ENCODE results near the gene ANKRD34A. TPM values are rescaled to one million over a fixed set of nuclear protein-coding genes. Genes with fewer than 3 reads are reported as not detected.

Gene ANKRD34A
- total and polyA plus RNA-seq, 2 of the 8 experiments (the other 6 are each of a cell fraction or from before 2014, with no cell fraction given) = 0.15 to 0.20 TPM

GRCh38 chr1:145960468-145961108, 3.8 kb downstream of the ANKRD34A start (continued):
- peak; percentile 60 for TF ChIP-seq SAP30 (IDR thresholded peaks at IDR 0.05; ENCODE audit: insufficient read depth, insufficient replicate concordance, low read length)
- peak; percentile 46; the same call in 1 of the 2 replicates for TF ChIP-seq TAF1 (IDR thresholded peaks at IDR 0.05; ENCODE audit: low read depth, low read length)
- peak in 1 of 2 experiments; percentile 51; a peak in 1 of 4 replicates for TF ChIP-seq SIN3A (conservative IDR thresholded peaks at IDR 0.05 in 1 of 2, IDR thresholded peaks at IDR 0.05 in 1 of 2; ENCODE audit: low read depth in 1 of 2, low read length in 2 of 2)
- TF ChIP-seq TCF12 (IDR thresholded peaks at IDR 0.05; ENCODE audit: low read depth, low read length) = no peak
- peak; percentile 34; the same call in 1 of the 2 replicates for TF ChIP-seq PHF8 (conservative IDR thresholded peaks at IDR 0.05; ENCODE audit: low read depth, low read length)
- TF ChIP-seq KDM5A (IDR thresholded peaks at IDR 0.05; ENCODE audit: low read length) = no peak
- no peak for TF ChIP-seq MAFK (IDR thresholded peaks at IDR 0.05; ENCODE audit: low read depth, low read length)
- 0 out of 2 replicates have a peak, but pooled peaks have one; percentile 17 for TF ChIP-seq MAX (IDR thresholded peaks at IDR 0.05)
- TF ChIP-seq KDM4A (IDR thresholded peaks at IDR 0.05; ENCODE audit: low read depth, low read length, severe bottlenecking) = peak; percentile 97
- TF ChIP-seq SIX5 (IDR thresholded peaks at IDR 0.05; ENCODE audit: low read depth, low read length) = no peak
- TF ChIP-seq TEAD4 (IDR thresholded peaks at IDR 0.05; ENCODE audit: low read depth, low read length) = no peak
- TF ChIP-seq POLR2AphosphoS5 (IDR thresholded peaks at IDR 0.05; ENCODE audit: low read depth, low read length) = 0 out of 2 replicates have a peak, but pooled peaks have one; percentile 20
- no peak for TF ChIP-seq RNF2 (IDR thresholded peaks at IDR 0.05; ENCODE audit: borderline replicate concordance, low read depth, low read length, missing control alignments, poor library complexity, severe bottlenecking)
- no peak for TF ChIP-seq EP300 (IDR thresholded peaks at IDR 0.05; ENCODE audit: borderline replicate concordance in 1 of 2, low read depth in 2 of 2, low read length in 2 of 2)
- TF ChIP-seq ATF2 (IDR thresholded peaks at IDR 0.05; ENCODE audit: low read length) = no peak
- no peak for TF ChIP-seq SP2 (IDR thresholded peaks at IDR 0.05; ENCODE audit: low read length)
- peak; percentile 78 for TF ChIP-seq CREB1 (IDR thresholded peaks at IDR 0.05)
- peak in 1 of 2 experiments; percentile 37; a peak in 2 of 3 replicates for TF ChIP-seq POLR2A (IDR thresholded peaks at IDR 0.05; ENCODE audit: control extremely low read depth in 1 of 2, low read depth in 2 of 2, low read length in 2 of 2)
- peak in 1 of 2 experiments; percentile 3; a peak in 1 of 4 replicates for TF ChIP-seq RAD21 (IDR thresholded peaks at IDR 0.05 in 1 of 2, conservative IDR thresholded peaks at IDR 0.05 in 1 of 2; ENCODE audit: low read depth in 2 of 2, low read length in 2 of 2)

Measured in H1 (cell line).